A673 (cell line): ENCODE data around the gene KLHL35. TPM values are rescaled to one million over a fixed set of nuclear protein-coding genes. Genes with fewer than 3 reads are reported as not detected.
A peak's percentile ranks its signal among the peaks of the same experiment; 100 is the strongest.

Experiments
- BruUV-seq: library from RNA; stranded (reverse); fragments of 400-500 nt; replicated peaks from 2 replicates; lab custom pipeline; 2021; lab: Mats Ljungman, UMichigan
- CTCF ChIA-PET: fragments of 300-600 bp; sonication (Branson Sonifier 250); formaldehyde crosslinking; loops from one replicate; lab custom pipeline; 2022; ENCODE audit warnings: antibody characterized with exemption; lab: Charles Lee
- POLR2A ChIA-PET: fragments of 300-600 bp; sonication (Branson Sonifier 250); formaldehyde crosslinking; loops from one replicate; lab custom pipeline; 2022; ENCODE audit warnings: antibody characterized with exemption; ENCODE audit not compliant: low non-redundant PET; lab: Charles Lee
- DNase-seq: peaks from one replicate; pipeline ENCODE4 v3.0.0-alpha.2; 2015; ENCODE audit warnings: low spot score
- H3K27ac ChIP-seq: fragments of 200-600 bp; sonication (generic); 2 replicates; pipeline ENCODE4 v1.5.1; 2016; ENCODE audit warnings: mixed run types, low read depth, mild to moderate bottlenecking, mixed read lengths, antibody characterized with exemption, low read length; ENCODE audit not compliant: poor library complexity, severe bottlenecking
- H3K27me3 ChIP-seq: fragments of 200-600 bp; sonication (generic); replicated peaks from 2 replicates; pipeline ENCODE4 v1.6.1; 2017; ENCODE audit warnings: mixed run types, low read depth, mild to moderate bottlenecking, mixed read lengths, antibody characterized with exemption, low read length; ENCODE audit not compliant: insufficient read depth, poor library complexity
- H3K36me3 ChIP-seq: fragments of 200-600 bp; sonication (generic); 2 replicates; pipeline ENCODE4 v1.6.1; 2016; ENCODE audit warnings: mixed run types, mild to moderate bottlenecking, mixed read lengths, antibody characterized with exemption, low read length; ENCODE audit not compliant: insufficient read depth, poor library complexity, severe bottlenecking
- H3K4me1 ChIP-seq: fragments of 200-600 bp; sonication (generic); 2 replicates; pipeline ENCODE4 v1.6.1; 2017; ENCODE audit warnings: mixed run types, mild to moderate bottlenecking, mixed read lengths, antibody characterized with exemption, low read length; ENCODE audit not compliant: insufficient read depth, poor library complexity, severe bottlenecking
- H3K4me3 ChIP-seq: fragments of 200-600 bp; sonication (generic); 2 replicates; pipeline ENCODE4 v1.5.1; 2016; ENCODE audit warnings: low read depth, mixed run types, mild to moderate bottlenecking, mixed read lengths, low read length; ENCODE audit not compliant: poor library complexity, severe bottlenecking
- H3K9me3 ChIP-seq: fragments of 200-600 bp; sonication (generic); 2 replicates; pipeline ENCODE4 v1.6.1; 2016; ENCODE audit warnings: mixed run types, low read depth, mild to moderate bottlenecking, mixed read lengths, antibody characterized with exemption, low read length; ENCODE audit not compliant: poor library complexity, severe bottlenecking
- CTCF ChIP-seq: fragments of 300-800, 200-600 bp; sonication (generic); conservative IDR thresholded peaks from 2 replicates; pipeline ENCODE4 v1.5.1; 2017; ENCODE audit warnings: low read depth, mild to moderate bottlenecking, antibody characterized with exemption, low read length, moderate library complexity, mixed read lengths
- EZH2 ChIP-seq: fragments of 200-600 bp; sonication (generic); IDR thresholded peaks from 2 replicates; pipeline ENCODE4 v1.6.1; 2017; ENCODE audit warnings: borderline replicate concordance, low read depth, mild to moderate bottlenecking, mixed read lengths, antibody characterized with exemption, low read length; ENCODE audit not compliant: poor library complexity, severe bottlenecking
- intact Hi-C: fragments of 100-400 bp; cut with micrococcal nuclease; formaldehyde crosslinking; loops from one replicate; pipeline ENCODE4 v1.10.0; 2022; ENCODE audit not compliant: unreplicated experiment
- total RNA-seq: library from RNA; stranded (reverse); gene quantifications from 2 replicates; pipeline ENCODE4 v1.2.3, GENCODE V29; 2021

The KLHL35 gene
- total RNA-seq, 1 experiment from 2014 or later, result 0.88 TPM

GRCh38 chr11:75475767-75476650, 43.0 kb upstream of the KLHL35 start:
- TF ChIP-seq CTCF, result no peak
- TF ChIP-seq EZH2, result no peak
- BruUV-seq, result no TSS peak
- intact Hi-C loops, result no loop called here
- CTCF ChIA-PET, result no interaction called here
- H3K27me3 ChIP-seq, result no peaks in the 10 kb centered on the region
- POLR2A ChIA-PET, result no interaction called here
- peaks cover 20% of the 10 kb centered on the region for H3K4me1 ChIP-seq
- no peak overlapping the region for H3K27ac ChIP-seq
- no peaks in the 10 kb centered on the region for H3K36me3 ChIP-seq
- no peak for DNase-seq
- H3K4me3 ChIP-seq, result no peak overlapping the region
- H3K9me3 ChIP-seq, result no peaks in the 10 kb centered on the region

GRCh38 chr11:75474878-75475766, 42.1 kb upstream of the KLHL35 start:
- TF ChIP-seq CTCF (no peak), EZH2 (no peak)
- Histone ChIP-seq H3K4me1 (peaks cover 20% of the 10 kb centered on the region), H3K36me3 (no peaks in the 10 kb centered on the region), H3K4me3 (peak overlapping the region; percentile 24), H3K27ac (no peak overlapping the region), H3K27me3 (no peaks in the 10 kb centered on the region), H3K9me3 (no peaks in the 10 kb centered on the region)
- intact Hi-C loops, result no loop called here
- POLR2A ChIA-PET, result no interaction called here
- DNase-seq, result peak; percentile 72
- CTCF ChIA-PET, result interaction anchor here (1.2 kb wide), 1 partner anchor 47 kb away, joined by 3 read pairs; no protein-coding TSS in a partner anchor
- BruUV-seq, result no TSS peak

- H3K4me3 ChIP-seq, result no peak overlapping the region
- no peaks in the 10 kb centered on the region for H3K27me3 ChIP-seq
- peak; percentile 41 for DNase-seq
- POLR2A ChIA-PET, result no interaction called here
- TF ChIP-seq EZH2, result no peak
- no peak for TF ChIP-seq CTCF
- BruUV-seq, result no TSS peak
- CTCF ChIA-PET, result interaction anchor here (0.7 to 1.2 kb wide), 2 partner anchors 24 to 48 kb away, joined by 3 read pairs; no protein-coding TSS in a partner anchor
- intact Hi-C loops, result no loop called here
- H3K27ac ChIP-seq, result no peak overlapping the region
- peaks cover 20% of the 10 kb centered on the region for H3K4me1 ChIP-seq
- H3K9me3 ChIP-seq, result no peaks in the 10 kb centered on the region
- H3K36me3 ChIP-seq, result no peaks in the 10 kb centered on the region
These were observed 41.2 kb upstream of the KLHL35 start for GRCh38 chr11:75474240-75474639.
